Activated naive CD8-positive, alpha-beta T cell treated with anti-CD3 and anti-CD28 coated beads for 36 hours (primary cell): ENCODE data around the gene PER2. TPM values are rescaled to one million over a fixed set of nuclear protein-coding genes. Genes with fewer than 3 reads are reported as not detected.
"Not testable (repeated sequence)": the region's sequence is repeated elsewhere in the genome, so short reads cannot be mapped to it uniquely, and the experiment has no call there.

Source experiments
- DNase-seq: peaks from one replicate; pipeline ENCODE4 v3.0.0; 2021
- H3K27ac Mint-ChIP-seq: one replicate; pipeline ENCODE4 v1.8.0; 2022; ENCODE audit warnings: mild to moderate bottlenecking, moderate library complexity, mixed read lengths
- H3K27me3 Mint-ChIP-seq: one replicate; pipeline ENCODE4 v1.8.0; 2022; ENCODE audit warnings: mild to moderate bottlenecking, mixed read lengths
- H3K36me3 Mint-ChIP-seq: one replicate; pipeline ENCODE4 v1.8.0; 2021; ENCODE audit warnings: mild to moderate bottlenecking, mixed read lengths
- H3K4me1 Mint-ChIP-seq: one replicate; pipeline ENCODE4 v1.8.0; 2021; ENCODE audit warnings: mixed read lengths
- H3K4me3 Mint-ChIP-seq: one replicate; pipeline ENCODE4 v1.8.0; 2022; ENCODE audit warnings: mild to moderate bottlenecking, moderate library complexity, mixed read lengths
- H3K9me3 Mint-ChIP-seq: one replicate; pipeline ENCODE4 v1.8.0; 2022; ENCODE audit warnings: mixed read lengths
- total RNA-seq, 2 experiments: library from RNA; stranded (reverse); gene quantifications; one replicate each; pipeline ENCODE4 v1.2.3, GENCODE V29; 2021

Gene PER2
- total RNA-seq, 2 experiments from 2014 or later, result 15.3 to 17.5 TPM

DNA sequence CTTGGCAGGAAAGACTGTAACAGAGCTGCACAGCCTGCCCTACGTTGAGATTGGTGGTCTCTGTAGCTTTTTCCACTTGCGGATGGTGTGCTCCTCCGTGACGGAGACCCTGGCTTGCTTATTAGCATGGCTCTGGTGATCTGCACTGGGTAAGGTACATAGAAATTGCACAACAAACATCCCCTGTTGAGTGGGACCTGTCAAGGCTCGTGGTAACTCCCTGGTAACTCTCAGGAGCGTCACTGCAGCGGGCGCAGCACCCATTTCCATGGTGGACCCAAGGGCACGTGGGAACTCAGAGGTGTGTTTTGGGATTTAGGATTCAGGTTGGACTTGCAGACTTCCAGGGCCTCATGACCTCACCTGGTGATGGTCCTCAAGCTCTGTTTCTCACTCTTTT is 33.1 kb upstream of the PER2 start:
- Mint-ChIP-seq H3K9me3 (no peaks in the 10 kb centered on the region), H3K27ac (no peak overlapping the region), H3K4me3 (peak overlapping the region; percentile 77), H3K36me3 (peaks cover 4% of the 10 kb centered on the region), H3K4me1 (peaks cover 20% of the 10 kb centered on the region), H3K27me3 (no peaks in the 10 kb centered on the region)
- DNase-seq, result no peak

- Mint-ChIP-seq H3K9me3 (no peaks in the 10 kb centered on the region), H3K4me3 (peak overlapping the region; percentile 77), H3K36me3 (peaks cover 2% of the 10 kb centered on the region), H3K4me1 (peaks cover 19% of the 10 kb centered on the region), H3K27ac (no peak overlapping the region), H3K27me3 (no peaks in the 10 kb centered on the region)
- DNase-seq, result no peak
These were observed 32.4 kb upstream of the PER2 start for GRCh38 chr2:238320648-238321281.

GRCh38 chr2:238320246-238320647 is 31.8 kb upstream of the PER2 start, which contains the start of gene TRAF3IP1:
TRAF3IP1 (plus strand) TSS chr2:238320518; CDS start chr2:238320663, 145 bp downstream.
- Mint-ChIP-seq H3K9me3 (no peaks in the 10 kb centered on the region), H3K4me3 (peak within 1 kb of the TSS; percentile 77), H3K27ac (no peak within 1 kb of the TSS), H3K36me3 (peaks cover 1% of the 10 kb centered on the region), H3K4me1 (peaks cover 18% of the 10 kb centered on the region), H3K27me3 (no peaks in the 10 kb centered on the region)
- peak; percentile 90 for DNase-seq

DNA sequence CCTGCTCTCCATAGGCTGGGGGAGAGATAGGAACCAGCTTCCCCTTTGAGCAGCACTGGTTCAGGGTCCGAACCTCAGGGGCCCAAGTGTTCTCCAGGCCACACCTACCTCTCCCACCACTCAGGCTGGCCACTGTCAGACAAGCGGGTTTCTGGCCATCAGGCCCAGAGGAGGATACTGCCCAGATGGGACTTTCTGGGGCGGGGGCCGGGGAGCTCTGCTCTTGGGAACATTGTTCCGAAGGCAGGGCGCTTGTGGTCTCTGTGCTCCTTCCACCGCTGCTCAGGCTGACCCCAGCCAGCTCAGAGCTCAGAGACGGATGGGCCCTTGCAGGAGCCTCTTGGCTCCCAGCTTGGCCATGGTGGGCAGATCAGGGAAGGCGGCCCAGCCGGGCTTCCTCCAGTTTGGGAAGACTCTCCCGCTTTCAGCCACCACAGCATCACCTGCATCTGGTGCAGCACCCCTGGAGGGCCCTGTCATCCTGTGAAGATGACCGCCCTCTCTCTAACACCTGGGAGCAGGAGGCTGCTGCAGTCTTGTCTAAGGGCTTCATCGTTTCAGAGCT is 26.7 kb upstream of the PER2 start:
- Mint-ChIP-seq H3K27me3 (peaks cover 3% of the 10 kb centered on the region), H3K4me3 (no peak overlapping the region), H3K27ac (no peak overlapping the region), H3K9me3 (no peaks in the 10 kb centered on the region), H3K4me1 (peaks cover 10% of the 10 kb centered on the region), H3K36me3 (no peaks in the 10 kb centered on the region)
- no peak for DNase-seq

DNA sequence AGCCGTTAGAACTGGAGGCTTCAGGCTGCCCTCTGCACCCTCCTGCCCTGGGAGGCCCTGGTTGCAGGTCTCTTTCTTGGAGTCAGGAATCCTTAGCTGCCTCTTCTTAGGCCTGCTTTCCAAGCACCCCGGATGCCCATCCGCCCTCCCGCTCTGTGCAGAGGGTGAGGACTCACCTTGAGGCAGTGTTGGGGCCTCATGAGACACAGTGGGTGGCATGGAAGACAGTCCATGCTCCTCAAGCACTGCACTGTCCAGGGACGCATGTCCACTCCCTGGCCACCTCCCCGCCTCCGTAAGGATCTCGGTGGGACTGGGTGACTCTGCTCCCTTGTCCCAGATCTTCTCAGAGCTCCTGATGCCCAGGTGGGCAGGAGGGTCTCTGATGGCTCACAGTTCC is 26.2 kb upstream of the PER2 start:
- peaks cover 6% of the 10 kb centered on the region for H3K4me1 Mint-ChIP-seq
- H3K9me3 Mint-ChIP-seq, result no peaks in the 10 kb centered on the region
- peaks cover 4% of the 10 kb centered on the region for H3K27me3 Mint-ChIP-seq
- H3K27ac Mint-ChIP-seq, result no peak overlapping the region
- H3K4me3 Mint-ChIP-seq, result no peak overlapping the region
- no peaks in the 10 kb centered on the region for H3K36me3 Mint-ChIP-seq
- no peak for DNase-seq

DNA sequence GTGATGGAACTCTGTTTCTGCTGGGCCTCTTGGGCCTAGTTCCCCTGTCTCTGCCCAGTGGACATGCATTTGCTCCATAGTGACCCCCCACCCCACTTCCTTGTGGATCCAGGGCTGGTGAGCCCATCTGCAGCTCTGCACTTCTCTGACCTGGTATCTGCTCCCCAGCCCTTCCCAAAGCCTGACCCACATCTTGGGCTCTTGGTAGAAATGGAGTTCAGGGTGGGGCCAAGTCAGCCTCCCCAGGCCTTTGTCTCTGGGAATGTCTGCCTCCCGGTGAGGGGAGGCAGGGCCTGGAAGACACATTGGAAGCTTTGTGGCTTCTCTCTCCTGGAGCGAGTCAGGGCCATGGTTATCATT is 25.6 kb upstream of the PER2 start:
- H3K9me3 Mint-ChIP-seq, result no peaks in the 10 kb centered on the region
- DNase-seq, result no peak
- no peak overlapping the region for H3K4me3 Mint-ChIP-seq
- H3K27ac Mint-ChIP-seq, result no peak overlapping the region
- H3K36me3 Mint-ChIP-seq, result no peaks in the 10 kb centered on the region
- peaks cover 2% of the 10 kb centered on the region for H3K4me1 Mint-ChIP-seq
- H3K27me3 Mint-ChIP-seq, result peaks cover 4% of the 10 kb centered on the region

DNA sequence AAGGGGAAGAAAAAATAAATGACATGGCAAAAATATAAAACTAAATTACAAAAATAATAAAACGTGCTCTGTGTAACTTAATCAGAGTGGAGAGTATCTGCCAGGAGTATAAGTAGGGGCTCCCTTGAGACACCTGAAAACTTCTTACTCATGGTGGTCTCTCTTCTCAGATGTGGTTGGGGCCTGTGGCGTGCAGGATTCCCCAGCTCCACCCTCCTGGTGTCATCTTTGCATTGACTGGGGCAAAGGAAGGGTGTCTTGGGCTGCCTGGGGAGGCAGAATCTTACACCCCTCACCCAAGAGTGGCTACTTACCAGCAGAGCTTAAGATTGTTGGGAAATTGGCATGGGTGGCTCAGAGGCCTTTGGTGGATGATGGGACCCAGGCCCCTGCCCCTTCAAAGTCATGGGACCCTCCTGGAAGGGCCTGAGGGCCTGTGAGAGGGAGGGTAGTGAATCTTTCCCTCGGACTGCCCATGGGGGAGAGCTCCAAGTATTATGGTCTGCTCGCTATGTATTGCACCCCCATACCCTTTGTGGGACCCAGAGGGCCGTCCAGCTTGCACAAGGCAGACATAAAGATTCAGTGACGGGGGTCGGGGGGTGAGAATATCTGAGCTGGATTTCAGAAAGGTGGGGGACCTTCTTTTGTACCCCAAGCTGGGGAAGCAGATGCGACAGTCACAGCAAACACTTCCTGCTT is 25.0 kb upstream of the PER2 start:
- Mint-ChIP-seq H3K4me1 (peaks cover 2% of the 10 kb centered on the region), H3K27me3 (peaks cover 4% of the 10 kb centered on the region), H3K36me3 (no peaks in the 10 kb centered on the region), H3K9me3 (no peaks in the 10 kb centered on the region), H3K4me3 (no peak overlapping the region), H3K27ac (no peak overlapping the region)
- peak; percentile 39 for DNase-seq

DNA sequence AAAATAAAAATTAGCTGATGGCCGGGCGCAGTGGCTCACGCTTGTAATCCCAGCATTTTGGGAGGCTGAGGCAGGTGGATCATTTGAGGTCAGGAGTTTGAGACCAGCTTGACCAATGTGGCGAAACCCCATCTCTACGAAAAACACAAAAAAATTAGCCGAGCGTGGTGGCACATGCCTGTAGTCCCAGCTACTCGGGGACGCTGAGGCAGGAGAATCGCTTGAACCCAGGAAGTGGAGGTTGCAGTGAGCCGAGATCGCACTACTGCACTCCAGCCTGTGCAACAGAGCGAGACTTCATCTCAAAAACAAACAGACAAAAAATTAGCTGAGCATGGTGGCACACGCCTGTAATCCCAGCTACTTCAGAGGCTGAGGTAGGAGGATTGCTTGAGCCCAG is 22.3 kb upstream of the PER2 start:
- H3K36me3 Mint-ChIP-seq, H3K4me1 Mint-ChIP-seq, H3K27ac Mint-ChIP-seq, DNase-seq, H3K27me3 Mint-ChIP-seq, H3K9me3 Mint-ChIP-seq, H3K4me3 Mint-ChIP-seq: not testable (repeated sequence)

- Mint-ChIP-seq H3K4me3 (no peak overlapping the region), H3K9me3 (no peaks in the 10 kb centered on the region), H3K27me3 (peaks cover 4% of the 10 kb centered on the region), H3K27ac (no peak overlapping the region), H3K36me3 (no peaks in the 10 kb centered on the region), H3K4me1 (no peaks in the 10 kb centered on the region)
- no peak for DNase-seq
These were observed 19.8 kb upstream of the PER2 start for GRCh38 chr2:238308177-238308576.

- no peak for DNase-seq
- Mint-ChIP-seq H3K36me3 (no peaks in the 10 kb centered on the region), H3K27ac (no peak overlapping the region), H3K4me3 (no peak overlapping the region), H3K27me3 (peaks cover 4% of the 10 kb centered on the region), H3K4me1 (no peaks in the 10 kb centered on the region), H3K9me3 (no peaks in the 10 kb centered on the region)
These were observed 18.2 kb upstream of the PER2 start for GRCh38 chr2:238306672-238306998.

- Mint-ChIP-seq H3K27ac (no peak overlapping the region), H3K27me3 (peaks cover 4% of the 10 kb centered on the region), H3K9me3 (no peaks in the 10 kb centered on the region), H3K4me1 (no peaks in the 10 kb centered on the region), H3K36me3 (no peaks in the 10 kb centered on the region), H3K4me3 (no peak overlapping the region)
- no peak for DNase-seq
These were observed 17.7 kb upstream of the PER2 start for GRCh38 chr2:238305965-238306671.

DNA sequence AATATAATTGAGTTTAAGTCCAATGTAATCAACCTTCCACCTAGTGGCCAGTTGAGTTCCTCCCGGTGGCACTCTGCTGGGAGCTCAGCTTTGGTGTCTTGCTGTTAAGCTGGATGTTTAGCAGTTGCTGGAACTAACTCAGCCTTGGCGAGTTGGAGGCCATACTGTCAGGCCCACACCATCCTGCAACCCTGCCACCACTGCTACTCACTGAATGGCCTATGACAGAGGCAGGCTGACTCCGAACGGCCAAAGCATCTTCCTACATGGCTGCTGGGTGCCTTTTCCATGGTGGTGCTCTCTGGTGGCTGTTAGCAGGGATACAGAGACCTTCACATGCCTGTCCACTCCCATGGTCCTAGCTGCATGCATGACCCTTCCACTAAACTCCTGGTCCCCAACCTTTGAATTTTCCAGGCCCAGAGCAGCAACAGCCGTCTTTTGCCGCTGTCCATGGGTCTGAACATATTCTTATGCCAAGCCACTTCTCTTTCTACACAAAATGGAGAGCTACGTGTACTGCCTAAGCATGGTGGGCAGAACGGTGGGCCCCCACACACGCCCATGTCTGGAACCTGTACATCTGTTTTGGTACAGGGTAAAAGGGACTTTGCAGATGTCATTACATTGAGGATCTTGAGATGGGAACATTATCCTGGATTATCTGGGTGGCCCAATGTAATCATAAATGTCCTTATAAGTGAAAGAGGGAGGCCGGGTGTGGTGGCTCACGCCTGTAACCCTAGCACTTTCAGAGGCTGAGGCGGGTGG is 16.9 kb upstream of the PER2 start:
- no peaks in the 10 kb centered on the region for H3K36me3 Mint-ChIP-seq
- no peaks in the 10 kb centered on the region for H3K4me1 Mint-ChIP-seq
- no peak overlapping the region for H3K4me3 Mint-ChIP-seq
- H3K27ac Mint-ChIP-seq, result no peak overlapping the region
- peaks cover 2% of the 10 kb centered on the region for H3K27me3 Mint-ChIP-seq
- no peaks in the 10 kb centered on the region for H3K9me3 Mint-ChIP-seq
- no peak for DNase-seq

GRCh38 chr2:238304116-238304515 is 15.7 kb upstream of the PER2 start:
- Mint-ChIP-seq H3K27me3 (no peaks in the 10 kb centered on the region), H3K9me3 (no peaks in the 10 kb centered on the region), H3K4me3 (no peak overlapping the region), H3K4me1 (no peaks in the 10 kb centered on the region), H3K27ac (no peak overlapping the region), H3K36me3 (no peaks in the 10 kb centered on the region)
- DNase-seq, result no peak

DNA sequence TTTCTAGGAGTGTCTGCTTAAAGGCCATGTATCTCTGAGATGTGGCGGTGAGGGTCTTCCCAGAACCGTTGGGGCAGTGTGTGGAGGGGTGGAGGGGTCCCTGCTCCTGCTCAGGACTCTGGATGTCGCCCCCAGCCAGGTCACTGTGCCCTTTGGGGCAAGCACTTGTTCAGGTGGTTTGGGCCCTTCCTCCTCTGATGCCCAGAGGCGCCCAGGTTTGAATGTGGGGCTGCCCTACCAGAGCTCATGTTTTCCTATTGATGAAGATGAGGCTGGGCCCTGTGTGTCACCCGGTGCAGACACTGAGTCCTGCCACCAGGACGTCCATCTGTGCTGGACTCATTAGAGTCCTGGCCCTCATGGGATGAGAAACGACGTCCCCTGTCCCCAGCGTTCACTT is 14.3 kb upstream of the PER2 start:
- Mint-ChIP-seq H3K4me3 (no peak overlapping the region), H3K4me1 (no peaks in the 10 kb centered on the region), H3K9me3 (no peaks in the 10 kb centered on the region), H3K36me3 (no peaks in the 10 kb centered on the region), H3K27ac (no peak overlapping the region), H3K27me3 (no peaks in the 10 kb centered on the region)
- no peak for DNase-seq

DNA sequence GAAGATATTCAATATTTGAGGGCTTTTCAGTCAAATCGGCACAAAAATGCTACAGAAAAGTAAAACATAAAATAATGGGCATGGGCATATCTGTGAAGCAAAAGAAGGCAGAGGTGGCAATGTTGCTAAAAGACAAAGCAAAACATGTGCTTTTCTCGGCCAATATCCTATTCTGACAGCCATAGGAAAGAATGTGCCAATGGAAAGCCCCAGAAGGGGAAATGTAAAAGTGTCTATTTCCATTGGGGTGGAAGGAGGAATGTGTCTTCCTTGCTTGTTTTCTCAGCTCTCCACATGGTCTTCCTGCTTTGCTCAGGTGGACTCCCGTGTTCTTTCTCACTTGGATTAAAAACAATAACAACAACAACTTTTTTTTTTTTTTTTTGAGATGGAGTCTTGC is 13.7 kb upstream of the PER2 start:
- DNase-seq, result no peak
- H3K4me3 Mint-ChIP-seq, result no peak overlapping the region
- H3K36me3 Mint-ChIP-seq, result no peaks in the 10 kb centered on the region
- H3K4me1 Mint-ChIP-seq, result no peaks in the 10 kb centered on the region
- no peaks in the 10 kb centered on the region for H3K9me3 Mint-ChIP-seq
- no peak overlapping the region for H3K27ac Mint-ChIP-seq
- H3K27me3 Mint-ChIP-seq, result no peaks in the 10 kb centered on the region
